HG02759 (cell line): ENCODE data around the gene CSTB.
A peak's percentile ranks its signal among the peaks of the same experiment; 100 is the strongest.

Experiments used
- ATAC-seq: cut with Tn5 transposase; IDR thresholded peaks from one replicate; pipeline ENCODE4 v1.9.1; 2021; ENCODE audit warnings: mild to moderate bottlenecking, moderate library complexity; ENCODE audit not compliant: unreplicated experiment

CSTB gene

GRCh38 chr21:43793243-43793642 lies 17.1 kb upstream of the CSTB start:
- ATAC-seq: no peak

- ATAC-seq: no peak
These were observed 16.3 kb upstream of the CSTB start for GRCh38 chr21:43792406-43792805.

- ATAC-seq: no peak
These were observed 14.0 kb upstream of the CSTB start for GRCh38 chr21:43790010-43790524.

DNA sequence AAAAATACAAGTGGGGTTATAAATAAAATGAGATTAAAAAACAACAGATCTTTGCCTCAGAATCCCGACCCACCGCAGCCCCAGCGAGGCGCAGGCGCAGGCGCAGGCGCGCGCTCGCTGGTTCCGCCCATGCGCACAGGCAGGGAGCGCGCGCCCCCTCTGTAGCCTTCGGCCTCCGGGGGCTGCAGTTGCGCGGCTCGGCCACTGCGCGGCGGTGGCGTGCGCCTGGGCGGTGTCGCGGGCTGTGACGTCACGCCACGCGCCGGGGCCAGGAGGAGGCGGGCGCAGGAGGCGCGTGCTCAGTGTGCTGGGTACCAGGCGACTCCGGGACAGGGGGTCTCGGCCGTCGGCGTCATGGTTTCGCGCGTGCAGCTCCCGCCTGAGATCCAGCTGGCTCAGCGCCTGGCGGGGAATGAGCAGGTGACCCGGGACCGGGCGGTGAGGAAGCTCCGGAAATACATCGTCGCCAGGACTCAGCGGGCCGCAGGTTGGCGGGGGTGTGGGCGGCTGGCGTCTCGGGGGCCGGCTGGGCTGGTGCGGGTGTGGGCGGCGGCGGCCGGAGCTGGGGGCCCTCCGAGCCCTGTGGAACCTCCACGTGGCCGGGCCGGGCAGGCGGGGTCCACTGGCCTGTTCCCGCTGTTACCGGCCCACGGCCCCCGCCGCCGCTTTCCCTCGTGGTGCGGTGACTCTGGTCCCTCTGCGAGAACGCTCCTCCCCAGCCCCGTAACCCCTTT lies 13.3 kb upstream of the CSTB start, which contains the start of gene RRP1:
Gene RRP1 (plus strand): TSS at position 302 of the 734 bp plus-strand sequence. CDS start 53 bp downstream, at position 355.
- ATAC-seq: peak; percentile 92

- no peak for ATAC-seq
These were observed 10.8 kb upstream of the CSTB start for GRCh38 chr21:43786807-43787440.

DNA sequence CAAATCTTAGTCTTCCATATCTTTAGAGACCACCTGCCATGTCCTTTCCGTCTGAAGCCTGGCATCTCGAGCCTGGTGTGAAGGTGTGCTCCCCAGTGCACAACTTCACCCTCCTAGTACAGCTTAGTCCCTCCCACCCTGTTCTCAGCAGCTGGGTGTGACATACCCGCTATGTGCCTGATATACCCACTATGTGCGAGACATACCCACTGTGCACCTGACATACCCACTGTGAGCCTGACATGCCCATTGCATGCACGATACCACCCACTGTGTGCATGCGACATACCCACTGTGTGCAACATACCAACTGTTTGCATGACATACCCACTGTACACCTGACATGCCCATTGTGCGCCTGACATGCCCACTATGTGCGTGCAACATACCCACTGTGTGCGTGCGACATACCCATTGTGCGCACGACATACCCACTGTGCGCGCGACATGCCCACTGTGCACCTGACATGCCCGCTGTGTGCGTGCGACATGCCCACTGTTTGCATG lies 10.2 kb upstream of the CSTB start:
- ATAC-seq: no peak

GRCh38 chr21:43785134-43785533 lies 9.0 kb upstream of the CSTB start:
- no peak for ATAC-seq

DNA sequence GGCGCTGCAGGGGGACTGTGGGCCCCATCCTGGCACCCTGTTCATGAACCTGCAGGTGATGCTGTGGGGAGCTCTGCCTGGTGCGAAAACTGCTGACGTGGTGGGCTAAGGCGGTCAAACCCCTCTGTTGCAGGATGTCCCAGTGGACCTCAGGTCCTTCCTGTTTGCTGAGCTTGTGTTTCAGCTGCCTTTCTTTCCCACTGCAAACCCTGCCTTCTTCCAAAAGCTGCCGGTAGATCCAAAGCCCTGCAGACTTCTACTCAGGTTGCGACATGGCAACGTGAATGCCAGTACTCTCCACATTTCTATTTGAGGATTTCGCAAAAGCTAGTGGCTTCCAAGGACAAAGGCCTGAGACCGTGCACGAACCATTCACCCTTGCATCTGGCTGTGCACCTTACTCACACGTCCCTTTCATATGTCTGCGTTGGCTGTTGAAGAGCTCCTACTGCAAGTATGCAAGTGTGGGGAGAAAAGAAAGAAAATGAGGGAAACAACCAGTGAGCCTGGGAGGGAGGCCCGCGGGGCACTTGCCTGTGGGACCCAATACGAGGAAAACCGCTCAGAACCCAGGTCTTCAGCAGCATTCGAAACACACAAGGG lies 7.1 kb upstream of the CSTB start:
- no peak for ATAC-seq

GRCh38 chr21:43782431-43783097 lies 6.5 kb upstream of the CSTB start:
- ATAC-seq: no peak

DNA sequence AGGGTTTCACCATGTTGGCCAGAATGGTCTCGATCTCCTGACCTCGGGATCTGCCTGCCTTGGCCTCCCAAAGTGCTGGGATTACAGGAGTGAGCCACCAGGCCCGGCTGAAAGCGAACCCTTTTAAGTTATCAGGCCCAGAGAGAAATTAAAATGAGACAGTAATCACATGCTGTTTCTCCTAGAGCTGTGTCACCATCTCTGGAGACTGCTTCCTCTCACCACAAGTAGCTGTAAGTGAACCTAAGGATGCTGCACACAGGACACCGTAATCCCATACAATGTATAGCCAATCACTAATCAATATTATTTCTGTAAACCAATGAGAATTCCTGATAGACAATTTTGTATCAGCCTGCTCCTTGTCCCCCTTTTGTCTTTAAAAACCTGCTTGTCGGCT lies 5.7 kb upstream of the CSTB start:
- ATAC-seq: no peak

- no peak for ATAC-seq
These were observed 3.6 kb upstream of the CSTB start for GRCh38 chr21:43779660-43780059.

- ATAC-seq: no peak
These were observed 2.6 kb upstream of the CSTB start for GRCh38 chr21:43778469-43779335.

GRCh38 chr21:43777953-43778352 lies 1.8 kb upstream of the CSTB start:
- ATAC-seq: no peak

- ATAC-seq: no peak
These were observed 918 bp downstream of the CSTB start for GRCh38 chr21:43775190-43775589.

- ATAC-seq: no peak
These were observed 1.9 kb downstream of the CSTB start for GRCh38 chr21:43774163-43774562.

- no peak for ATAC-seq
These were observed 3.7 kb downstream of the CSTB start for GRCh38 chr21:43772425-43772821.

GRCh38 chr21:43771698-43772424 lies 4.2 kb downstream of the CSTB start:
- no peak for ATAC-seq

DNA sequence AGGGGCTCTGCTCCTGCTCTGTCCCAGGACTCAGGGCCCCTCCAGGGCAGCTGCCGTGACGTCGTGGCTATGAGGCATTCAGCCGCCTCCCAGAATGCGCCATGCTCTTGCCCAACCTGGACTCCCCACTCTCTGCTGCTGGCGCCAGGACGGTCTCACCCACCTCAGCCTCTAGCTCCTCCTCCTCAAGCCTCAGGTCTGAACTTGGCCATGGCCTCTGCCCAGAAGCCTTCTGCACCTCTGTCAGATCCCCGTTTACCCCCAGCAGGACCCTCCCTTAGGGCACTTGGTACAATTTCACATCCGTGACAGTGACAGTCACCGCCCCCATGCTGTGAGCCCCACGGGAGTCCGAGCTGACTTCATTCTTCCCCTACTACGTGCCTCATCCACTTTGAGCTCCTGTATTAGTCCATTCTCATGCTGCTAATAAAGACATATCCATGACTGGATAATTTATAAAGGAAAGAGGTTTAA lies 4.9 kb downstream of the CSTB start:
- no peak for ATAC-seq

DNA sequence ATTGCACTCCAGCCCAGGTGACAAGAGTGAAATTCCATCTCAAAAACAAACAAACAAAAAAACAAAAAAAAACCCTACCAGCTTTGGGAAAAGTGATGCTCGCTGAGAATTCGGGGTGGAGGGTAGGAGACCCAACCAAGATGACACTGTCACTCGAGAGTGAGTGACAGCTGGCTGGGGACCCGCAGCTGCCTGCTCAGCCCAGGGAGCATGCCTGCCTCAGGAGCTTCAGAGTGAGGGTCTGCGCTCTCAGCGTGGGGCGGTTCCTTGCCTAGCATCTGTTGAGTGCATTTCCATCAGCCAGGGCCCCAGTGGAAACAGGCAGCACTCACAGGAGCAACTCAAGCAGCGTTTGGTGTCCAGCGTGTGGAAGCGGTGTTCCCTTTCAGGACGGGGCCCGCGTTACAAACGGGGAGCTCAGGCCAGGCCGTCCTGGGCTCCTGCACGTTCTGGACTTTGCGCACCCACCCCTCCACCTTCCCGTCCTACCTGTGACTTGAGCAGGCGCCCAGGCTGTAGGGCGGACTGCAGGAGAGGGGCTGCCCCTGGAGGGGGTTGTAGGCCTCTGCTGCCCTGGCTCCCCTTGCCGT lies 5.9 kb downstream of the CSTB start:
- no peak for ATAC-seq
